HepG2 (cell line): ENCODE results near the gene ETV6. TPM values are rescaled to one million over a fixed set of nuclear protein-coding genes. Genes with fewer than 3 reads are reported as not detected.

Source experiments
- ATAC-seq: fragments of 200-7000 bp; cut with Tn5 transposase; 3 replicates; pipeline ENCODE4 v1.9.1; 2020; ENCODE audit warnings: mild to moderate bottlenecking, moderate library complexity
- BruUV-seq: library from RNA; stranded (reverse); fragments of 400-500 nt; replicated peaks from 2 replicates; lab custom pipeline; 2021; lab: Mats Ljungman, UMichigan
- CTCF ChIA-PET: fragments of 300-600 bp; formaldehyde crosslinking; extraction: SDS; loops from one replicate; lab custom pipeline; 2021; ENCODE audit warnings: low total read pairs, inconsistent platforms, low intra/inter-chr PET ratio; lab: Yijun Ruan, JAX
- POLR2A ChIA-PET: fragments of 350-600 bp; sonication (Branson Sonifier 250); formaldehyde crosslinking; loops from one replicate; lab custom pipeline; 2020; ENCODE audit warnings: antibody characterized with exemption, inconsistent platforms; lab: Yijun Ruan, JAX
- DNase-seq: peaks from one replicate; pipeline ENCODE4 v3.0.0-alpha.2; 2015; ENCODE audit warnings: low spot score
- FAIRE-seq: peaks from 3 replicates; lab custom pipeline; 2011; peaks lifted over from hg19 to GRCh38; lab: Jason Lieb, UNC
- H2AFZ ChIP-seq: one replicate; pipeline ENCODE4 v1.6.1; 2011; ENCODE audit warnings: low read length, inconsistent platforms
- H3K27ac ChIP-seq: fragments of 300-600 bp; 3 replicates; pipeline ENCODE4 v1.8.0; 2011; ENCODE audit warnings: mixed run types, mild to moderate bottlenecking, mixed read lengths, low read length, inconsistent platforms; ENCODE audit not compliant: insufficient read depth; ENCODE audit errors: extremely low read length
- H3K27me3 ChIP-seq, 2 experiments: fragments of 200-600 bp in 1 of 2; 2 replicates in 1 of 2; 3 replicates in 1 of 2; pipeline versions ENCODE4 v1.6.0 to v1.8.0; 2011; ENCODE audit warnings: low read length in 2 of 2, mild to moderate bottlenecking in 2 of 2, moderate library complexity in 2 of 2, inconsistent platforms in 1 of 2; ENCODE audit not compliant: insufficient read depth in 2 of 2, control insufficient read depth in 1 of 2
- H3K36me3 ChIP-seq, 2 experiments: fragments of 200-600 bp in 1 of 2; replicated peaks in 1 of 2; 2 replicates in 1 of 2; 3 replicates in 1 of 2; pipeline versions ENCODE4 v1.5.1 to v1.8.0; 2011; ENCODE audit warnings: low read length in 2 of 2, inconsistent platforms in 1 of 2; ENCODE audit not compliant: insufficient read depth in 2 of 2, control insufficient read depth in 1 of 2
- H3K4me1 ChIP-seq: 2 replicates; pipeline ENCODE4 v1.5.1; 2012; ENCODE audit warnings: low read length, inconsistent platforms; ENCODE audit not compliant: insufficient read depth
- H3K4me2 ChIP-seq: 2 replicates; pipeline ENCODE4 v1.6.0; 2011; ENCODE audit warnings: low read depth, low read length, inconsistent platforms
- H3K4me3 ChIP-seq, 3 experiments: fragments of 200-600 bp in 1 of 3; sonication (generic), shearing (Covaris generic) in 1 of 3; replicated peaks in 1 of 3; 2 replicates each; pipeline ENCODE4 v1.5.1; 2011 to 2016; ENCODE audit warnings: low read length in 3 of 3, inconsistent platforms in 2 of 3, low read depth in 2 of 3, mild to moderate bottlenecking in 2 of 3, control low read depth in 1 of 3, mixed read lengths in 1 of 3; ENCODE audit not compliant: insufficient read depth in 1 of 3
- H3K79me2 ChIP-seq: one replicate; pipeline ENCODE4 v1.6.1; 2011; ENCODE audit warnings: low read length, inconsistent platforms; ENCODE audit not compliant: insufficient read depth
- H3K9ac ChIP-seq: 2 replicates; pipeline ENCODE4 v1.6.0; 2011; ENCODE audit warnings: mild to moderate bottlenecking, low read depth, low read length, inconsistent platforms; ENCODE audit not compliant: insufficient read depth
- H3K9me3 ChIP-seq: 2 replicates; pipeline ENCODE4 v1.5.1; 2012; ENCODE audit warnings: mild to moderate bottlenecking, low read length
- H4K20me1 ChIP-seq: 2 replicates; pipeline ENCODE4 v1.6.0; 2011; ENCODE audit warnings: inconsistent platforms, mild to moderate bottlenecking, low read length, moderate library complexity; ENCODE audit not compliant: insufficient read depth
- HNF1B ChIP-seq: sonication (generic); formaldehyde crosslinking; IDR thresholded peaks from 2 replicates; pipeline ENCODE4 v1.5.1; 2020; ENCODE audit warnings: mild to moderate bottlenecking, moderate library complexity, missing genetic modification reagents
- MAFF ChIP-seq: IDR thresholded peaks from 2 replicates; pipeline ENCODE4 v1.6.1; 2011; ENCODE audit warnings: low read depth, low read length, improper control_type of control experiment
- MEIS1 ChIP-seq: sonication (generic); formaldehyde crosslinking; IDR thresholded peaks from 2 replicates; pipeline ENCODE4 v1.9.0; 2021; ENCODE audit warnings: mild to moderate bottlenecking, missing genetic modification reagents, moderate library complexity, borderline replicate concordance
- TEAD2 ChIP-seq: sonication (generic); formaldehyde crosslinking; IDR thresholded peaks from 2 replicates; pipeline ENCODE4 v1.9.0; 2021; ENCODE audit warnings: missing genetic modification reagents
- ZFP41 ChIP-seq: sonication (generic); formaldehyde crosslinking; IDR thresholded peaks from 2 replicates; pipeline ENCODE4 v1.4.0; 2020; ENCODE audit warnings: mild to moderate bottlenecking, missing genetic modification reagents, borderline replicate concordance
- ZNF318 ChIP-seq: sonication (generic); formaldehyde crosslinking; IDR thresholded peaks from 2 replicates; pipeline ENCODE4 v1.4.0; 2020; ENCODE audit warnings: mild to moderate bottlenecking, missing genetic modification reagents
- ZNF616 ChIP-seq: sonication (generic); formaldehyde crosslinking; IDR thresholded peaks from 2 replicates; pipeline ENCODE4 v1.5.0; 2020; ENCODE audit warnings: low read depth, mild to moderate bottlenecking, missing genetic modification reagents
- ZNF710 ChIP-seq: sonication (generic); formaldehyde crosslinking; IDR thresholded peaks from 2 replicates; pipeline ENCODE4 v1.5.0; 2020; ENCODE audit warnings: mild to moderate bottlenecking, missing genetic modification reagents, borderline replicate concordance
- ZNF75D ChIP-seq: sonication (generic); formaldehyde crosslinking; IDR thresholded peaks from 2 replicates; pipeline ENCODE4 v1.8.1; 2023; ENCODE audit warnings: missing genetic modification reagents, mild to moderate bottlenecking, borderline replicate concordance
- ZNF891 ChIP-seq: sonication (generic); formaldehyde crosslinking; IDR thresholded peaks from 2 replicates; pipeline ENCODE4 v1.5.0; 2020; ENCODE audit warnings: mild to moderate bottlenecking, missing genetic modification reagents
- ZSCAN5A ChIP-seq: sonication (generic); formaldehyde crosslinking; IDR thresholded peaks from 2 replicates; pipeline ENCODE4 v1.8.0; 2022; ENCODE audit warnings: mild to moderate bottlenecking, missing genetic modification reagents, borderline replicate concordance
- WGBS: methylation state at CpG from one replicate; pipeline ENCODE4 v1.1.6; 2017; ENCODE audit warnings: low lambda C conversion rate; 5-methylcytosine and 5-hydroxymethylcytosine counted together
- in situ Hi-C: cut with HindIII; loops from 2 replicates; pipeline ENCODE4 v1.10.0; 2017; ENCODE audit warnings: low pct_unique_long_range_greater_than_20kb; ENCODE audit not compliant: extremely low pct_ligation_motif_present
- intact Hi-C: fragments of 100-400 bp; cut with micrococcal nuclease; formaldehyde crosslinking; loops from one replicate; pipeline ENCODE4 v1.10.0; 2022; ENCODE audit not compliant: unreplicated experiment
- polyA plus RNA-seq, 8 experiments: library from polyadenylated mRNA; depleted of rRNA in 3 of 8; stranded (reverse) in 7 of 8; unstranded in 1 of 8; fragments of >200 nt; fragmentation: Illumina TruSeq in 4 of 8; extraction: Trizol in 4 of 8; gene quantifications; 2 replicates each; pipeline versions ENCODE4 v1.2.1 to v1.2.3, GENCODE V29; 2011 to 2016; ENCODE audit warnings: low read depth in 4 of 8, missing spikeins in 1 of 8, mixed read lengths in 1 of 8; ENCODE audit not compliant: insufficient read depth in 1 of 8
- total RNA-seq, 5 experiments: library from RNA; depleted of rRNA; stranded (reverse); fragments of >200 nt; fragmentation: Illumina TruSeq; extraction: Trizol; gene quantifications; 2 replicates each; pipeline ENCODE4 v1.2.3, GENCODE V29; 2016; ENCODE audit warnings: low read depth in 1 of 5

The ETV6 gene
- total and polyA plus RNA-seq, 2 of the 13 experiments (the other 11 are each of a cell fraction or from before 2014, with no cell fraction given): 2.2 to 3.0 TPM

GRCh38 chr12:11685716-11686115, 36.2 kb downstream of the ETV6 start:
- intact Hi-C loops: no loop called here
- 95% methylated on average over 2 of the region's 2 CpGs for WGBS
- H3K4me2 ChIP-seq: no peak overlapping the region
- H4K20me1 ChIP-seq: no peaks in the 10 kb centered on the region; the same call in 1 of the 2 replicates
- H3K4me3 ChIP-seq: no peak overlapping the region
- H3K9ac ChIP-seq: no peak overlapping the region
- ATAC-seq (no peak), FAIRE-seq (no peak), DNase-seq (no peak)
- H2AFZ ChIP-seq: no peak overlapping the region
- peaks cover 27% of the 10 kb centered on the region for H3K4me1 ChIP-seq
- no TSS peak for BruUV-seq
- H3K36me3 ChIP-seq: no peaks in the 10 kb centered on the region
- H3K27ac ChIP-seq: no peak overlapping the region
- H3K79me2 ChIP-seq: no peaks in the 10 kb centered on the region
- H3K9me3 ChIP-seq: no peaks in the 10 kb centered on the region
- no peaks in the 10 kb centered on the region for H3K27me3 ChIP-seq
- in situ Hi-C loops: no loop called here
- CTCF ChIA-PET: no interaction called here
- POLR2A ChIA-PET: no interaction called here
- no peak for TF ChIP-seq ZNF616 (CRISPR knock-in tag)
- no peak for TF ChIP-seq TEAD2 (CRISPR knock-in tag)
- no peak for TF ChIP-seq ZSCAN5A
- no peak for TF ChIP-seq ZNF75D
- no peak for TF ChIP-seq ZNF710 (CRISPR knock-in tag)
- no peak for TF ChIP-seq HNF1B
- no peak for TF ChIP-seq ZNF891 (CRISPR knock-in tag)
- no peak for TF ChIP-seq ZNF318 (CRISPR knock-in tag)
- no peak for TF ChIP-seq MEIS1 (CRISPR knock-in tag)
- no peak for TF ChIP-seq MAFF
- TF ChIP-seq ZFP41: no peak
